Left lung (tissue), 10 donors: ENCODE results near the gene SYT1. TPM values are rescaled to one million over a fixed set of nuclear protein-coding genes. Genes with fewer than 3 reads are reported as not detected.

Experiments used
- ATAC-seq: fragments of 200-7000 bp; cut with Tn5 transposase; one replicate; pipeline ENCODE4 v1.9.1; 2020; ENCODE audit warnings: moderate library complexity
- DNase-seq, 4 donors: peaks; one replicate each; pipeline ENCODE4 v3.0.0-alpha.2; 2013 to 2020
- H3K27ac ChIP-seq, 2 donors: fragments of 200-600 bp; sonication (generic) in 1 of 2; one replicate each; pipeline versions ENCODE4 v1.5.0 to v1.8.0; 2020 to 2021
- H3K27me3 ChIP-seq, 2 donors: fragments of 200-600 bp; sonication (generic) in 1 of 2; one replicate each; pipeline versions ENCODE4 v1.5.0 to v1.8.0; 2020 to 2021
- H3K36me3 ChIP-seq, 2 donors: fragments of 200-600 bp; sonication (generic) in 1 of 2; one replicate each; pipeline versions ENCODE4 v1.5.0 to v1.8.0; 2020 to 2021
- H3K4me1 ChIP-seq, 2 donors: fragments of 200-600 bp; one replicate each; pipeline ENCODE4 v1.8.0; 2021
- H3K4me3 ChIP-seq, 2 donors: fragments of 200-600 bp; sonication (generic) in 1 of 2; one replicate each; pipeline versions ENCODE4 v1.5.0 to v1.8.0; 2020 to 2021; ENCODE audit warnings: mild to moderate bottlenecking in 1 of 2
- H3K9me3 ChIP-seq, 2 donors: fragments of 200-600 bp; sonication (generic) in 1 of 2; one replicate each; pipeline versions ENCODE4 v1.5.0 to v1.8.0; 2020 to 2021
- CTCF ChIP-seq, 2 donors: fragments of 200-600 bp; sonication (generic) in 1 of 2; IDR thresholded peaks; one replicate each; pipeline versions ENCODE4 v1.5.0 to v1.8.0; 2021; ENCODE audit warnings: antibody characterized with exemption in 2 of 2
- intact Hi-C, 2 donors: fragments of 100-400 bp; cut with DNase I; formaldehyde crosslinking; loops; one replicate each; pipeline versions ENCODE4 v1.11.2 to v1.14.2; 2022
- polyA plus RNA-seq, 6 donors: library from polyadenylated mRNA; unstranded; fragments of 120-200 nt; gene quantifications; one replicate each; pipeline ENCODE4 v1.2.1, GENCODE V29; 2013; ENCODE audit not compliant: insufficient read length in 6 of 6
- total RNA-seq, 2 donors: library from RNA; stranded (reverse); fragmentation: NEBNext Ultra II Directional; extraction: Animal tissue kit (Norgen Biotek cat#: 25700); gene quantifications; one replicate each; pipeline ENCODE4 v1.2.1, GENCODE V29; 2021
- donor health status: DM: no; HTN: yes; CAD: no.
- donor health status: DM: no; HTN: no; CAD: no.

SYT1 gene
- total and polyA plus RNA-seq, 8 donors: 1.5 to 6.9 (median 4.8) TPM

- intact Hi-C loops: no loop called here
- no peak for TF ChIP-seq CTCF (IDR thresholded peaks at IDR 0.05)
- Histone ChIP-seq H3K27ac (no peak overlapping the region), H3K4me3 (no peak overlapping the region), H3K9me3 (no peaks in the 10 kb centered on the region), H3K4me1 (no peaks in the 10 kb centered on the region), H3K27me3 (no peaks in the 10 kb centered on the region), H3K36me3 (no peaks in the 10 kb centered on the region)
- DNase-seq (no peak), ATAC-seq (no peak)
These were observed 297.7 kb downstream of the SYT1 start for GRCh38 chr12:79162147-79162772.

DNA sequence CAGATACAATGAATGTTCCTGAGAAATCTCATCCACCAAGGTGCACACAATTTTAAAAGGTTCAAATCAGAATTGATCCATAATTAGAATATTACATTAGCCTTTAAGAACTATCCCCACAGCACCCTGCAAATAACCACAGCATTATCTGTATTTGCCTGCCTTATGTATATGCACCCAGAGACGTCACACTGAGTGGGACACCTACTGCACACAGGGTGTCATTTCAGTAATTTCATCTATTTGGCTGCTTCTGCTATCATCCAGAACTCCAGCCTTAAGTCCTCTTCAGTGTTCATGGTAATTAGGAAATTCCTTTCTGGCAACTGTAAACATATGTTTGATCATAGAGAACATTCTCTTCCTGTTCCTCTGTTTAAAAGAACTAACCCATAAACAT lies 298.4 kb downstream of the SYT1 start:
- Histone ChIP-seq H3K36me3 (no peaks in the 10 kb centered on the region), H3K4me1 (no peaks in the 10 kb centered on the region), H3K27me3 (no peaks in the 10 kb centered on the region), H3K9me3 (no peaks in the 10 kb centered on the region), H3K27ac (no peak overlapping the region), H3K4me3 (no peak overlapping the region)
- ATAC-seq (no peak), DNase-seq (no peak)
- TF ChIP-seq CTCF (IDR thresholded peaks at IDR 0.05): no peak
- intact Hi-C loops: no loop called here

DNA sequence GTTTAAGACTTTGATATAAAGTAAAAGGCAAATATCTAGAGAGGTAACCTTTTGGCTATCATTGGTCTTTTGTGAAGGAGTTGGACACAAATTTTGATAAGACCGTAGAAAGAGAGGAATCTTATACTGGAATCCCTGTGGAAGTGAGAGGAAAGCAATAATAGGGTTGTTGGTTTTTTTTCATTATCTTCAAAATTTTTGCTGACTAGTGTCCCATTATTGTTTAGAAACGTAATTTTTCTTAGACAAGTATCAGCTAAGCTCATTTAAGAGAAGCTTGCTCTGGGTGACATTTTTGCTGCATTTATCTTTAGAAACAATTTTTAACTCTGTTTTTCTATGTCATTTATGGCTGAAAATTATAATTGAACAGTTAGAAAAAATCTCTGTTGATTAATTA lies 300.3 kb downstream of the SYT1 start:
- Histone ChIP-seq H3K27me3 (no peaks in the 10 kb centered on the region), H3K4me3 (no peak overlapping the region), H3K9me3 (no peaks in the 10 kb centered on the region), H3K4me1 (no peaks in the 10 kb centered on the region), H3K27ac (no peak overlapping the region), H3K36me3 (no peaks in the 10 kb centered on the region)
- intact Hi-C loops: no loop called here
- TF ChIP-seq CTCF (IDR thresholded peaks at IDR 0.05): no peak
- DNase-seq (no peak), ATAC-seq (no peak)

DNA sequence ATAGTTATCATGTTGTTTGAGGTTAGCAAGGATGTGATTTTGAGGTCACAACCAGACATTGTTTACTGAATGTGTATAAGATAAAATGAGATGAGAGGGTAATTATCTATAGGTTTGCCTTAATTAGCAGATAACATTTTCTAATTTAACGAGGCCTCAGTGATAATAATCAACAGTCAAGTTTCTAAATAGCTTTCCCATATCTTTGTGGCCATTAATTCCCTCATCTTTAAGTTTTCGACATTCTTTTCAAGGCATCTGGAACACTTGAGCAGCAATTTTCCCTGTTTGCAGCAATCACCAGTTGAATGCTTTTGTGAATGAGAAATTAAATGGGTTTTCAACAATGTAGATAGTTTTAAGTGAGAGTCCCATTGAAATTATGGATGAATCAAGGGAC lies 304.1 kb downstream of the SYT1 start:
- Histone ChIP-seq H3K4me1 (no peaks in the 10 kb centered on the region), H3K36me3 (no peaks in the 10 kb centered on the region), H3K27ac (no peak overlapping the region), H3K27me3 (no peaks in the 10 kb centered on the region), H3K9me3 (no peaks in the 10 kb centered on the region), H3K4me3 (no peak overlapping the region)
- ATAC-seq: no peak
- no peak for DNase-seq
- intact Hi-C loops: no loop called here
- no peak for TF ChIP-seq CTCF (IDR thresholded peaks at IDR 0.05)

- Histone ChIP-seq H3K27ac (no peak overlapping the region), H3K4me3 (no peak overlapping the region), H3K9me3 (peaks cover 0 to 3% of the 10 kb centered on the region in 2 donors), H3K27me3 (no peaks in the 10 kb centered on the region), H3K36me3 (no peaks in the 10 kb centered on the region), H3K4me1 (no peaks in the 10 kb centered on the region)
- ATAC-seq: peak; percentile 62
- peak in 2 of 4 donors; percentile 15 to 32 for DNase-seq
- intact Hi-C loops: no loop called here
- TF ChIP-seq CTCF (IDR thresholded peaks at IDR 0.05): peak; percentile 8 to 11
These were observed 310.1 kb downstream of the SYT1 start for GRCh38 chr12:79174626-79175025.
